ENCODE results near the gene MED27. TPM values are rescaled to one million over a fixed set of nuclear protein-coding genes. Genes with fewer than 3 reads are reported as not detected.
"Not testable (repeated sequence)": the region's sequence is repeated elsewhere in the genome, so short reads cannot be mapped to it uniquely, and the experiment has no call there.

MED27 gene
- total and polyA plus RNA-seq, 2 experiments from 2014 or later: 18.3 to 69.2 TPM

- Histone ChIP-seq H3K4me1 (ENCODE audit: low read depth) (peaks cover 6% of the 10 kb centered on the region), H3K27ac (no peak overlapping the region), H3K4me3 (no peak overlapping the region), H3K36me3 (no peaks in the 10 kb centered on the region), H3K27me3 (no peaks in the 10 kb centered on the region), H3K9me3 (ENCODE audit: low read depth) (no peaks in the 10 kb centered on the region)
- DNase-seq (ENCODE audit: low read depth in 1 of 2, low spot score in 1 of 2): no peak
- no peak for TF ChIP-seq CTCF (IDR thresholded peaks at IDR 0.05; ENCODE audit: low read depth, low read length)
These were observed 153.2 kb downstream of the MED27 start for GRCh38 chr9:131926360-131926922.

- no peaks in the 10 kb centered on the region for H3K27me3 ChIP-seq
- no peak for DNase-seq (ENCODE audit: low read depth in 1 of 2, low spot score in 1 of 2)
- H3K4me1 ChIP-seq (ENCODE audit: low read depth): peaks cover 6% of the 10 kb centered on the region
- no peak overlapping the region for H3K27ac ChIP-seq
- no peak overlapping the region for H3K4me3 ChIP-seq
- TF ChIP-seq CTCF (IDR thresholded peaks at IDR 0.05; ENCODE audit: low read depth, low read length): no peak
- H3K9me3 ChIP-seq (ENCODE audit: low read depth): no peaks in the 10 kb centered on the region
- H3K36me3 ChIP-seq: no peaks in the 10 kb centered on the region
These were observed 153.9 kb downstream of the MED27 start for GRCh38 chr9:131925677-131926177.

- Histone ChIP-seq H3K9me3 (ENCODE audit: low read depth) (no peaks in the 10 kb centered on the region), H3K4me3 (no peak overlapping the region), H3K27me3 (no peaks in the 10 kb centered on the region), H3K4me1 (ENCODE audit: low read depth) (peaks cover 13% of the 10 kb centered on the region), H3K36me3 (no peaks in the 10 kb centered on the region), H3K27ac (no peak overlapping the region)
- no peak for DNase-seq (ENCODE audit: low read depth in 1 of 2, low spot score in 1 of 2)
- no peak for TF ChIP-seq CTCF (IDR thresholded peaks at IDR 0.05; ENCODE audit: low read depth, low read length)
These were observed 155.9 kb downstream of the MED27 start for GRCh38 chr9:131923766-131924165.

GRCh38 chr9:131923132-131923671 lies 156.5 kb downstream of the MED27 start:
- no peaks in the 10 kb centered on the region for H3K36me3 ChIP-seq
- no peak for TF ChIP-seq CTCF (IDR thresholded peaks at IDR 0.05; ENCODE audit: low read depth, low read length)
- H3K9me3 ChIP-seq (ENCODE audit: low read depth): no peaks in the 10 kb centered on the region
- no peaks in the 10 kb centered on the region for H3K27me3 ChIP-seq
- DNase-seq (ENCODE audit: low read depth in 1 of 2, low spot score in 1 of 2): no peak
- H3K4me3 ChIP-seq: no peak overlapping the region
- peaks cover 13% of the 10 kb centered on the region for H3K4me1 ChIP-seq (ENCODE audit: low read depth)
- no peak overlapping the region for H3K27ac ChIP-seq

GRCh38 chr9:131921635-131922034 lies 158.0 kb downstream of the MED27 start:
- H3K27me3 ChIP-seq; H3K4me3 ChIP-seq; H3K9me3 ChIP-seq (ENCODE audit: low read depth); DNase-seq (ENCODE audit: low read depth in 1 of 2, low spot score in 1 of 2); H3K27ac ChIP-seq; H3K36me3 ChIP-seq: not testable (repeated sequence)
- peaks cover 13% of the 10 kb centered on the region for H3K4me1 ChIP-seq (ENCODE audit: low read depth)

GRCh38 chr9:131919216-131919615 lies 160.5 kb downstream of the MED27 start:
- Histone ChIP-seq H3K27ac (no peak overlapping the region), H3K4me3 (no peak overlapping the region), H3K9me3 (ENCODE audit: low read depth) (no peaks in the 10 kb centered on the region), H3K27me3 (no peaks in the 10 kb centered on the region), H3K36me3 (no peaks in the 10 kb centered on the region), H3K4me1 (ENCODE audit: low read depth) (peaks cover 7% of the 10 kb centered on the region)
- DNase-seq (ENCODE audit: low read depth in 1 of 2, low spot score in 1 of 2): no peak
- no peak for TF ChIP-seq CTCF (IDR thresholded peaks at IDR 0.05; ENCODE audit: low read depth, low read length)

All from cardiac muscle cell (in vitro differentiated cells and primary cell).